LNCAP (cell line): Measurements from ENCODE around the gene NRCAM.

Experiments used
- TF ChIP-seq, protein P1 (sequence below): fragments of 450-650 bp; IDR thresholded peaks from 2 replicates; pipeline ENCODE4 v1.5.1; 2017; ENCODE audit warnings: mild to moderate bottlenecking

The NRCAM gene

DNA sequence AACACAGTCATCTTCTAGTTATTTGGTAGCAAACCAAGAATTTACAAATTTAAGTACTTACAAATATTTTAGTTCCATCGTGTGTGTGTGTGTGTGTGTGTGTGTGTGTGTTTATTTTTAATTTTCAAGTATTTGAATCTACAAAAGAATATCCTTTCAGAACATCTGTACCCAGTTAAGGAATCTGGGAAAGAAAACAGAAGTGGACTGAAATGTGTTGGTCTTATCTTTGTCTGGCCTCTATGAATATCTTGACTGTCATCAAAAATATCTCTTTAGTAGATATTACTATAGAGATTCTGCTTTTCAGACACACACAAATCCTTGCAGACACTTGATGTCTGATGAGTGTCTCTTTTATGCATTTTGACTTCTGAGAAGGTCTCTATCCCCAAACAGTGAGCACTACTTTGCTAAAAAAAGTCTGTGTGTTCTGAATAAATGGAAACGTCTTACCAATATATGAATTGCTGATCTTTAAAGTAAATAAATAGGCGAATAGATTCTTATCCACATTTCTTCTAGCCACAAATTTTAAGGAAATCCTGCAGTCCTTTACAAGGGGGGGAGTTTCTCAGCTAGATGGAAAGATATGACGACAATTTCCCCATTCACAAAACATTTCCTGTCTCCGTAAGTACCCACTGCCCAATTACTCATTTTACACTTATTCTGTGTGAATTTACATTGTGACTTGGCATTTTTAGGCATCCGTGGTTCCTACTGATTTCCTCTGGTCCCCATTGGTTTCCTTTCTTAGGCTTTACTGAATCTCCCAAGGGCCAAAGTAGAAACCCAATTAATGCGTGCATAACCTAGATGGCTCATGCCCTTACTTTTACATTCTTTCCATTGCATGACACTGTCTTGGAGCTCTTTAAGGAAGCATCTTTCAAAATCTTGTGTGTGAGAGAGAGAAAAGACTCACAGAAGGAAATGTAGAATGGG is 36.0 kb downstream of the NRCAM start:
- TF ChIP-seq, protein P1, sequence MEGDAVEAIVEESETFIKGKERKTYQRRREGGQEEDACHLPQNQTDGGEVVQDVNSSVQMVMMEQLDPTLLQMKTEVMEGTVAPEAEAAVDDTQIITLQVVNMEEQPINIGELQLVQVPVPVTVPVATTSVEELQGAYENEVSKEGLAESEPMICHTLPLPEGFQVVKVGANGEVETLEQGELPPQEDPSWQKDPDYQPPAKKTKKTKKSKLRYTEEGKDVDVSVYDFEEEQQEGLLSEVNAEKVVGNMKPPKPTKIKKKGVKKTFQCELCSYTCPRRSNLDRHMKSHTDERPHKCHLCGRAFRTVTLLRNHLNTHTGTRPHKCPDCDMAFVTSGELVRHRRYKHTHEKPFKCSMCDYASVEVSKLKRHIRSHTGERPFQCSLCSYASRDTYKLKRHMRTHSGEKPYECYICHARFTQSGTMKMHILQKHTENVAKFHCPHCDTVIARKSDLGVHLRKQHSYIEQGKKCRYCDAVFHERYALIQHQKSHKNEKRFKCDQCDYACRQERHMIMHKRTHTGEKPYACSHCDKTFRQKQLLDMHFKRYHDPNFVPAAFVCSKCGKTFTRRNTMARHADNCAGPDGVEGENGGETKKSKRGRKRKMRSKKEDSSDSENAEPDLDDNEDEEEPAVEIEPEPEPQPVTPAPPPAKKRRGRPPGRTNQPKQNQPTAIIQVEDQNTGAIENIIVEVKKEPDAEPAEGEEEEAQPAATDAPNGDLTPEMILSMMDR, result no peak

GRCh38 chr7:108418946-108419345 is 37.3 kb downstream of the NRCAM start:
- TF ChIP-seq, protein P1, result no peak

DNA sequence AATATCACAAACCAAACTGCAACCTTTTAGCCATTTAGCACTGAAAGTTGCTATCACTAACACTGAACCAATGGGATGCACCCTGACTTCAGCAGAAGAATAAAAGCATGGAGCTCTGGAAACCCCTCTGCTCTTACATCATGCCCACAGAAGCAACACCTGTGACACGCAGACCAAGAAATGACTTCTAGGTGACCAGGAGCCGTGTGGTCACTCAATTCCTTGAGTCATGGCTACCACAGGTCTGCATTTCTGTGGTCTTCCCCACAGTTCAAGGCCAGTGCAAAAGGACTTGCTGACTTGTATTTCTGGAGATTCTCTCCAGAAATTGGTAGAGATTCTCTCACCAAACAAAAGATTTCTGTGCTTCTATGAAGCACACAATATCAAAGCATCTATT is 38.3 kb downstream of the NRCAM start:
- TF ChIP-seq, protein P1, result no peak

GRCh38 chr7:108417144-108417543 is 39.1 kb downstream of the NRCAM start:
- TF ChIP-seq, protein P1, result no peak

GRCh38 chr7:108415821-108416536 is 40.3 kb downstream of the NRCAM start:
- TF ChIP-seq, protein P1, result no peak

- TF ChIP-seq, protein P1, result no peak
Observed at GRCh38 chr7:108415084-108415483, 41.2 kb downstream of the NRCAM start.

GRCh38 chr7:108413782-108414492 is 42.3 kb downstream of the NRCAM start:
- TF ChIP-seq, protein P1, result no peak
